Measurements from ENCODE around the gene MYO3B. TPM values are rescaled to one million over a fixed set of nuclear protein-coding genes. Genes with fewer than 3 reads are reported as not detected.

Gene MYO3B
- total RNA-seq: 10 to 100 TPM in 1 of 2 donors, 1 to 10 TPM in 1; 5.2 to 10.9 TPM
- 1.2 TPM for polyA plus RNA-seq (2013, experiment 1 of 2)
- polyA plus RNA-seq (2013, experiment 2 of 2): 1.1 TPM
- long read RNA-seq, experiment 1, partial matches to known transcripts: 1 of 3 reads
- long read RNA-seq, experiment 1, other reads (novel, unspliced or antisense): 2 of 3 reads
- long read RNA-seq, experiment 2, partial matches to known transcripts: 2 of 11 reads
- long read RNA-seq, experiment 2, other reads (novel, unspliced or antisense): 9 of 11 reads
- long read RNA-seq, experiment 3, partial matches to known transcripts: 3 of 27 reads
- long read RNA-seq, experiment 3, other reads (novel, unspliced or antisense): 24 of 27 reads
- long read RNA-seq, experiment 4, partial matches to known transcripts: 0 of 2 reads
- long read RNA-seq, experiment 4, other reads (novel, unspliced or antisense): 2 of 2 reads

DNA sequence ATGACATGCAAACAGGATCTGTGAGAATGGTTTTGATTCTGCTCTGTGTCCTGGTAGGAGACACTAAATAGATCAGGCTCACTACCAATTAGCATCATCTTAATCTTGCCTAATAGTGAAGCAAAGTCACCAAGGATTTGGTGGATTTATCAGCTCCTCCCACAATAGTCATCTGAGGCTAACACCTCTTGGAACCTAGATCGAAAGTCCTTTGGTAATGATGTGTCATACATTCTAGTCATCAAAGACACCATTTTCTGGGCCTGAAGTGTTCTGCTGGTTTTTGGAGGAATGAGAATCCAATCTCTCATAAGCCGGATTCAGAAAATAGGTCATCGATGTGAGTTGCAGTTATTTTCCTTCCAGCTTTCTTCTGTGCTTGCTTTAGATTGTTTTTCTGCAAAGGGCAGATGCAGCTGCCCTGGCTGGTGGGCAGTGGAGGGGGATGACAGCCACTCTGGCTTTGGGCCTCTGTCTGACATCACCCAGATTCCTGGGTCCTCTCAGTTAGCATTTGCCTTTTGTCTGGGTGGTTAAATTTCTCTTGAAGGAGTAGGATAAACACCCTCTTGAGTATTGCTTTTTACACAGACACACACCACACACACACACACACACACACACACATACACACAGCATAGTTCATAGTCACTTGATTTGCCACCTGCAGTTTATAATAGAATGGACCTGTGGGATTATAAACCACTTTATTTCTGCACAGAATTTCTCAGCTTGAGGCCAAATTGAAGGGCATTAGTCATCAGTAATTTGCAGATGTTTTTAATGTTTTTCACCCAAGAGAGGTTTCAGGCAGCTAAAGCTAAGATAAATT lies at the start of gene MYO3B:
Gene MYO3B, plus strand, starts transcription at position 198 of the 832 bp plus-strand sequence. Its CDS starts 141 bp downstream, at position 339.
- no peak for TF ChIP-seq CTCF (conservative IDR thresholded peaks at IDR 0.05)
- 92 to 100% methylated on average over 3 of the region's 3 CpGs for WGBS, 2 experiments (ENCODE audit: insufficient coverage in 1 of 2, insufficient read length in 1 of 2)
- no peaks in the 10 kb centered on the region for H3K27me3 Mint-ChIP-seq (ENCODE audit: insufficient read depth)
- Histone ChIP-seq H3K36me3 (ENCODE audit: control insufficient read depth, insufficient read depth, low read length) (no peaks in the 10 kb centered on the region), H3K27me3 (ENCODE audit: control insufficient read depth, insufficient read depth, low read length, poor library complexity, severe bottlenecking) (no peaks in the 10 kb centered on the region), H3K4me1 (ENCODE audit: control insufficient read depth, insufficient read depth, low read length) (no peaks in the 10 kb centered on the region), H3K4me3 (ENCODE audit: low read length) (no peak within 1 kb of the TSS), H3K27ac (ENCODE audit: low read depth, low read length) (no peak within 1 kb of the TSS), H3K9me3 (ENCODE audit: control insufficient read depth, low read length) (no peaks in the 10 kb centered on the region), H3K9ac (ENCODE audit: extremely low read depth, low read length, poor library complexity, severe bottlenecking) (no peak within 1 kb of the TSS)
- no peak for DNase-seq
- H3K27ac Mint-ChIP-seq: no peak within 1 kb of the TSS
- no peaks in the 10 kb centered on the region for H3K36me3 Mint-ChIP-seq (ENCODE audit: low read depth)
- H3K9me3 Mint-ChIP-seq: no peaks in the 10 kb centered on the region
- H3K4me1 Mint-ChIP-seq: peaks cover 16% of the 10 kb centered on the region
- H3K4me3 Mint-ChIP-seq: no peak within 1 kb of the TSS

DNA sequence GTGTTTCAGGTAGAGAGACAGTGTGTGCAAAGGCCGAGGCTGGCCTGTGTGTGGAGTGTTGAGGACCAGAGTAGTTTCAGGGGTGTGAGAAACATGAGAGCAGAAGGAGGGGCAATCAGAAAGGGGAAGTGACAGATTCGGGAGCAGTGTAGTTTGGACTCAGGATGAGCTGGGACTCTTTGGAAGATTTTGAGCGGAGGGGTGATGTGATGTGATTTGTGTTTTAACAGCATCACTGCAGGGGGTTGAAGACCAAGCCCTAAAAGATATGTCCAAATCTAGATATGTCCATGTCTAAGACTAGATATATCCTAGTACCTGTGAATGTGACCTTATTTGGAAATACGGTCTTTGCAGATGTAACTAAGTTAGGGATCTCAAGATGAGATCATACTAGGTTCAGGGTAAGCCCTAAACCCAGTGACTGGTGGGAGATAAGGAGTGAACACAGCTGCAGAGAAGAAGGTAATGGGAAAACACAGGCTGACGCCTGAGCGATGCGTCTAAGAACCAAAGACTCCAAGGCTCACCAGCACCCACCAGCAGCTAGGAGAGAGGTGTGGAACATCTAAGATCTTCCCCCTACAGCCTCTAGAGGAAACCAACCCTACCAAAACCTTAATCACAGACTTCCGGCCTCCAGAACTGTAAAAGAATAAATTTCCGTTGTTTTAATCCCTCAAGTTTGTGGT lies 38.5 kb upstream of the MYO3B start:
- Histone ChIP-seq H3K36me3 (ENCODE audit: control insufficient read depth, insufficient read depth, low read length) (no peaks in the 10 kb centered on the region), H3K9me3 (ENCODE audit: control insufficient read depth, low read length) (peaks cover 5% of the 10 kb centered on the region), H3K27ac (ENCODE audit: low read depth, low read length) (no peak overlapping the region), H3K4me1 (ENCODE audit: control insufficient read depth, insufficient read depth, low read length) (peaks cover 12% of the 10 kb centered on the region), H3K9ac (ENCODE audit: extremely low read depth, low read length, poor library complexity, severe bottlenecking) (no peak overlapping the region), H3K27me3 (ENCODE audit: control insufficient read depth, insufficient read depth, low read length, poor library complexity, severe bottlenecking) (no peaks in the 10 kb centered on the region), H3K4me3 (ENCODE audit: low read length) (no peak overlapping the region)
- H3K36me3 Mint-ChIP-seq (ENCODE audit: low read depth): no peaks in the 10 kb centered on the region
- WGBS, 2 experiments (ENCODE audit: insufficient coverage in 1 of 2, insufficient read length in 1 of 2): 95 to 96% methylated on average over 7 to 9 of the region's 9 CpGs
- no peak for TF ChIP-seq CTCF (conservative IDR thresholded peaks at IDR 0.05)
- H3K27ac Mint-ChIP-seq: no peak overlapping the region
- DNase-seq: no peak
- peaks cover 13% of the 10 kb centered on the region for H3K9me3 Mint-ChIP-seq
- peaks cover 32% of the 10 kb centered on the region for H3K4me1 Mint-ChIP-seq
- peaks cover 8% of the 10 kb centered on the region for H3K27me3 Mint-ChIP-seq (ENCODE audit: insufficient read depth)
- H3K4me3 Mint-ChIP-seq: no peak overlapping the region

DNA sequence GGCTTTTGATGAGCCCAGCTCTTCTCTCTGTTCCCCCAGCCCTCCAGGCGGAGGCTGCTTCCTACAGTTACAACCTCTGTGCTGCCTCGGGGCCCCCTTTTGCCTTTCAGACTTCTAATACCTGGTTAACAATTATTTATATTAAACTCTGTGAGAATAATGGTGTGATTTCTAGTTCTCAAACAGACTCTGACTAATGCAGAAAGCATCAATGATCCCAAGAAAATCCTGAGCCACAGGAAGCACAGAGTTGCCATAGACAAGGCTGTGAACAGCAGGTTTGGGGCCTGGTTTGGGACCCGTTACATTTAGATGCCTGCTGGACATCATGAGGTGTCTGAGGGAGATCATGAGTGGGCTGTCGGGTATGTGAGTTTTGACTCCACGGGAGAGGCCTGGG lies 37.4 kb upstream of the MYO3B start:
- peaks cover 32% of the 10 kb centered on the region for H3K4me1 Mint-ChIP-seq
- Histone ChIP-seq H3K9ac (ENCODE audit: extremely low read depth, low read length, poor library complexity, severe bottlenecking) (no peak overlapping the region), H3K9me3 (ENCODE audit: control insufficient read depth, low read length) (peaks cover 4% of the 10 kb centered on the region), H3K4me3 (ENCODE audit: low read length) (no peak overlapping the region), H3K4me1 (ENCODE audit: control insufficient read depth, insufficient read depth, low read length) (peaks cover 12% of the 10 kb centered on the region), H3K27ac (ENCODE audit: low read depth, low read length) (no peak overlapping the region), H3K36me3 (ENCODE audit: control insufficient read depth, insufficient read depth, low read length) (no peaks in the 10 kb centered on the region), H3K27me3 (ENCODE audit: control insufficient read depth, insufficient read depth, low read length, poor library complexity, severe bottlenecking) (no peaks in the 10 kb centered on the region)
- H3K4me3 Mint-ChIP-seq: no peak overlapping the region
- no peak overlapping the region for H3K27ac Mint-ChIP-seq
- H3K27me3 Mint-ChIP-seq (ENCODE audit: insufficient read depth): peaks cover 8% of the 10 kb centered on the region
- peaks cover 5% of the 10 kb centered on the region for H3K9me3 Mint-ChIP-seq
- DNase-seq: no peak
- WGBS, 2 experiments (ENCODE audit: insufficient coverage in 1 of 2, insufficient read length in 1 of 2): 90 to 93% methylated on average over 3 to 5 of the region's 5 CpGs
- TF ChIP-seq CTCF (conservative IDR thresholded peaks at IDR 0.05): no peak
- no peaks in the 10 kb centered on the region for H3K36me3 Mint-ChIP-seq (ENCODE audit: low read depth)
